GM19023 (cell line): ENCODE data around the gene SEPTIN3.

Experiments
- ATAC-seq: cut with Tn5 transposase; IDR thresholded peaks from one replicate; pipeline ENCODE4 v1.9.1; 2021; ENCODE audit warnings: mild to moderate bottlenecking, moderate library complexity; ENCODE audit not compliant: unreplicated experiment

SEPTIN3 gene

GRCh38 chr22:41975299-41976069, 6.2 kb downstream of the SEPTIN3 start:
- no peak for ATAC-seq

- no peak for ATAC-seq
Measured at GRCh38 chr22:41976070-41976901, 7.0 kb downstream of the SEPTIN3 start.

GRCh38 chr22:41976961-41977566, 7.8 kb downstream of the SEPTIN3 start:
- ATAC-seq: no peak

GRCh38 chr22:41978732-41979131, 9.5 kb downstream of the SEPTIN3 start:
- no peak for ATAC-seq

GRCh38 chr22:41979423-41980250, 10.4 kb downstream of the SEPTIN3 start:
- no peak for ATAC-seq

GRCh38 chr22:41982865-41983264, 13.6 kb downstream of the SEPTIN3 start:
- no peak for ATAC-seq

GRCh38 chr22:41983513-41984405, 14.5 kb downstream of the SEPTIN3 start:
- no peak for ATAC-seq

GRCh38 chr22:41987276-41987675, 18.0 kb downstream of the SEPTIN3 start:
- ATAC-seq: no peak

GRCh38 chr22:41989246-41989645, 20.0 kb downstream of the SEPTIN3 start:
- ATAC-seq: no peak

- no peak for ATAC-seq
Measured at GRCh38 chr22:41991111-41991510, 21.9 kb downstream of the SEPTIN3 start.

- no peak for ATAC-seq
Measured at GRCh38 chr22:41992496-41992895, 23.3 kb downstream of the SEPTIN3 start.

- ATAC-seq: no peak
Measured at GRCh38 chr22:41995211-41995610, 26.0 kb downstream of the SEPTIN3 start.

GRCh38 chr22:41996826-41997225, 27.6 kb downstream of the SEPTIN3 start:
- ATAC-seq: no peak

- peak; percentile 66 for ATAC-seq
Measured at GRCh38 chr22:41998361-41999261, 29.4 kb downstream of the SEPTIN3 start, which contains the start of gene WBP2NL. TSS of gene WBP2NL (plus strand) at chr22:41998788. CDS start at chr22:41998819, 31 bp downstream.

- no peak for ATAC-seq
Measured at GRCh38 chr22:42000466-42000865, 31.2 kb downstream of the SEPTIN3 start.

- no peak for ATAC-seq
Measured at GRCh38 chr22:42001121-42001520, 31.9 kb downstream of the SEPTIN3 start.

- ATAC-seq: no peak
Measured at GRCh38 chr22:42001706-42002105, 32.5 kb downstream of the SEPTIN3 start.

- ATAC-seq: no peak
Measured at GRCh38 chr22:42007922-42008321, 38.7 kb downstream of the SEPTIN3 start.

- no peak for ATAC-seq
Measured at GRCh38 chr22:42010778-42011177, 41.5 kb downstream of the SEPTIN3 start.
